ENCODE results near the gene SIRPD.
"Not testable (repeated sequence)": the region's sequence is repeated elsewhere in the genome, so short reads cannot be mapped to it uniquely, and the experiment has no call there.

Gene SIRPD

GRCh38 chr20:1576641-1577040 is 19.1 kb upstream of the SIRPD start:
- no peak for TF ChIP-seq CTCF (IDR thresholded peaks at IDR 0.05; ENCODE audit: low read depth, low read length)
- no peak for DNase-seq (ENCODE audit: extremely low read depth, low read depth)

- DNase-seq (ENCODE audit: extremely low read depth, low read depth) = not testable (repeated sequence)
Measured at GRCh38 chr20:1576003-1576402, 18.5 kb upstream of the SIRPD start.

- DNase-seq (ENCODE audit: extremely low read depth, low read depth) = not testable (repeated sequence)
Measured at GRCh38 chr20:1571583-1571982, 14.1 kb upstream of the SIRPD start.

GRCh38 chr20:1569415-1569881 is 11.9 kb upstream of the SIRPD start:
- TF ChIP-seq CTCF (IDR thresholded peaks at IDR 0.05; ENCODE audit: low read depth, low read length) = no peak
- no peak for DNase-seq (ENCODE audit: extremely low read depth, low read depth)

- no peak for DNase-seq (ENCODE audit: extremely low read depth, low read depth)
- no peak for TF ChIP-seq CTCF (IDR thresholded peaks at IDR 0.05; ENCODE audit: low read depth, low read length)
Measured at GRCh38 chr20:1568163-1568490, 10.6 kb upstream of the SIRPD start.

- DNase-seq (ENCODE audit: extremely low read depth, low read depth) = peak; percentile 3
- TF ChIP-seq CTCF (IDR thresholded peaks at IDR 0.05; ENCODE audit: low read depth, low read length) = no peak
Measured at GRCh38 chr20:1567392-1568162, 10.1 kb upstream of the SIRPD start.

GRCh38 chr20:1566701-1567100 is 9.2 kb upstream of the SIRPD start:
- no peak for DNase-seq (ENCODE audit: extremely low read depth, low read depth)
- TF ChIP-seq CTCF (IDR thresholded peaks at IDR 0.05; ENCODE audit: low read depth, low read length) = no peak

GRCh38 chr20:1565461-1565860 is 8.0 kb upstream of the SIRPD start:
- no peak for TF ChIP-seq CTCF (IDR thresholded peaks at IDR 0.05; ENCODE audit: low read depth, low read length)
- no peak for DNase-seq (ENCODE audit: extremely low read depth, low read depth)
